ENCODE data around the gene TSN. TPM values are rescaled to one million over a fixed set of nuclear protein-coding genes. Genes with fewer than 3 reads are reported as not detected.
"Not testable (repeated sequence)": the region's sequence is repeated elsewhere in the genome, so short reads cannot be mapped to it uniquely, and the experiment has no call there.

Gene TSN
- total and polyA plus RNA-seq, 2 donors (not counting 1 experiment from before 2014, with no cell fraction given), result 40.0 to 50.4 TPM

DNA sequence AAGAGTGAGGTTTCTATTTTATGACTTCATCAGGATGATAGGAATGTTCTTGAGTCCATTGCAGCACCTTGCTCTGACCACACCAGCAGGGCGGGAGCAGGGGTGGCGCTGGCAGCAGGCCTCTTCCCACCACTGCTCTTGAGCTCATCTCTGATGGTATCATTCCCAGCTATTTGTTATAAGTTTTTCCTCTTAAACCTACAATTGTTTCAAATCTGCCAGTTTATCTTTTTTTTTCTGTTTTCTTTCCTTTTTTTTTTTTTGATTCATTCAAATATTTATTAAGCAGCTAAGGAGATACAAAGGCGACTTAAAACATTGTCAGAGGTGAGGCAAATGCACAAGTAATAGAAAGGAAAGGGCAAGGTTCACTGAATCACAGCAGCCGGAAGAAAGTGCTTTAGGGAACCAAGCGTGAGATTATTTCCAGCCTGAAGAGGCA is 47.5 kb upstream of the TSN start:
- TF ChIP-seq EZH2 (IDR thresholded peaks at IDR 0.05; ENCODE audit: low read length, missing control alignments) (no peak), CTCF (conservative IDR thresholded peaks at IDR 0.05 in 1 of 2, IDR thresholded peaks at IDR 0.05 in 1 of 2; ENCODE audit: low read depth in 1 of 2, low read length in 2 of 2) (no peak)
- peak in 1 of 2 donors; percentile 55 for DNase-seq (ENCODE audit: low read depth in 2 of 2)

DNA sequence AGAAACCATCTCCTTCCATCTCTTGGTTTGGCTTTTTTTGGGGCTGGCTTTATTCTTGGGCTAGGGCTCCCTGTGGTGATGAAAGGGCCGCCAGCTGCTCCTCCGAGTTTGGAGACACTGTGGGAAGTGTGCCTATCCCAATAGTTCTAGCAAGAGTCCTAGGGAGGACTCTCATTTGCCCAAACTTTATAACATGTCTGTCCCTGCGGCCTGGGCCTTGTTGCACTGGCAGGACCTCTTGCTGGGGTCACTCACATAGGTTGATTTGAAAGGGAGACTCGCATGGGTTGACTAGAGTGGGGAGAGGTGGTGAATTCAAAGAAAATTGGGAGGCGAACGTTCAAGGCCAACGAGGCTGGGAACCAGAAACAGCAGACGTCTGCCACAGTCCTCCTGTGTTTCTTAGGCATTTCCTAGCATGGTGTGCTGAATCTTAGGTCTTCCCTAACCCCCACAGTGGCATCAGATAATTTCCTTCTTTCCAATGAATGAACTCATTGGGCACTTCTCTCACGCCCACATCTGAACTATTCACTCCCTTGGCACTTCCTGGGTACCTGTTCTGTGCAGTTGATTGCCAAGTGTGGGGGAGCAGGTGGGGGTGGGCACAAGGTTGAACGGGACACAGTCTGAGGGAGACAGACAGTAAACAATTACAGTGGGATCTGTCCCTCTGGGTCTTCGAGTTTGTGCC is 45.5 kb upstream of the TSN start:
- TF ChIP-seq EZH2 (IDR thresholded peaks at IDR 0.05; ENCODE audit: low read length, missing control alignments) (no peak), CTCF (conservative IDR thresholded peaks at IDR 0.05 in 1 of 2, IDR thresholded peaks at IDR 0.05 in 1 of 2; ENCODE audit: low read depth in 1 of 2, low read length in 2 of 2) (no peak)
- Histone ChIP-seq H3K27ac (ENCODE audit: insufficient read depth, low read length) (no peak overlapping the region), H3K4me1 (ENCODE audit: control insufficient read depth, extremely low read depth, insufficient read depth, low read length) (peaks cover 5% of the 10 kb centered on the region), H3K9me3 (ENCODE audit: control insufficient read depth, insufficient read depth, low read depth, low read length) (no peaks in the 10 kb centered on the region), H3K9ac (ENCODE audit: insufficient read depth, low read length) (no peak overlapping the region), H3K4me3 (replicated peaks in 1 of 4; ENCODE audit: control extremely low read depth in 1 of 4, insufficient read depth in 1 of 4, low read depth in 3 of 4, low read length in 4 of 4) (no peak overlapping the region), H2AFZ (ENCODE audit: low read length) (no peak overlapping the region), H3K4me2 (ENCODE audit: extremely low read depth, insufficient read depth, low read length) (no peak overlapping the region), H3K27me3 (ENCODE audit: control insufficient read depth, insufficient read depth, low read length) (no peaks in the 10 kb centered on the region), H3K36me3 (ENCODE audit: control insufficient read depth, insufficient read depth, low read length) (no peaks in the 10 kb centered on the region), H4K20me1 (ENCODE audit: control insufficient read depth, extremely low read depth, insufficient read depth, low read length) (no peaks in the 10 kb centered on the region), H3K79me2 (ENCODE audit: control insufficient read depth, insufficient read depth, low read length) (no peaks in the 10 kb centered on the region)
- no peak for DNase-seq (ENCODE audit: low read depth in 2 of 2)

More for the DNA sequence above, 47.5 kb upstream of the TSN start:
- no peaks in the 10 kb centered on the region for H3K36me3 ChIP-seq (ENCODE audit: control insufficient read depth, insufficient read depth, low read length)
- H3K4me1 ChIP-seq (ENCODE audit: control insufficient read depth, extremely low read depth, insufficient read depth, low read length), result peaks cover 5% of the 10 kb centered on the region
- H3K4me2 ChIP-seq (ENCODE audit: extremely low read depth, insufficient read depth, low read length), result no peak overlapping the region
- no peak overlapping the region for H3K9ac ChIP-seq (ENCODE audit: insufficient read depth, low read length)
- no peaks in the 10 kb centered on the region for H3K27me3 ChIP-seq (ENCODE audit: control insufficient read depth, insufficient read depth, low read length)
- H3K27ac ChIP-seq (ENCODE audit: insufficient read depth, low read length), result no peak overlapping the region
- H2AFZ ChIP-seq (ENCODE audit: low read length), result no peak overlapping the region
- H3K4me3 ChIP-seq (replicated peaks in 1 of 4; ENCODE audit: control extremely low read depth in 1 of 4, insufficient read depth in 1 of 4, low read depth in 3 of 4, low read length in 4 of 4), result no peak overlapping the region
- no peaks in the 10 kb centered on the region for H4K20me1 ChIP-seq (ENCODE audit: control insufficient read depth, extremely low read depth, insufficient read depth, low read length)
- H3K79me2 ChIP-seq (ENCODE audit: control insufficient read depth, insufficient read depth, low read length), result no peaks in the 10 kb centered on the region
- H3K9me3 ChIP-seq (ENCODE audit: control insufficient read depth, insufficient read depth, low read depth, low read length), result no peaks in the 10 kb centered on the region

GRCh38 chr2:121710470-121711170 is 44.8 kb upstream of the TSN start:
- Histone ChIP-seq H3K36me3 (ENCODE audit: control insufficient read depth, insufficient read depth, low read length) (no peaks in the 10 kb centered on the region), H3K9me3 (ENCODE audit: control insufficient read depth, insufficient read depth, low read depth, low read length) (no peaks in the 10 kb centered on the region), H4K20me1 (ENCODE audit: control insufficient read depth, extremely low read depth, insufficient read depth, low read length) (no peaks in the 10 kb centered on the region), H3K27me3 (ENCODE audit: control insufficient read depth, insufficient read depth, low read length) (no peaks in the 10 kb centered on the region), H3K4me1 (ENCODE audit: control insufficient read depth, extremely low read depth, insufficient read depth, low read length) (peaks cover 5% of the 10 kb centered on the region), H3K4me2 (ENCODE audit: extremely low read depth, insufficient read depth, low read length) (no peak overlapping the region), H3K9ac (ENCODE audit: insufficient read depth, low read length) (no peak overlapping the region), H3K27ac (ENCODE audit: insufficient read depth, low read length) (no peak overlapping the region), H3K4me3 (replicated peaks in 1 of 4; ENCODE audit: control extremely low read depth in 1 of 4, insufficient read depth in 1 of 4, low read depth in 3 of 4, low read length in 4 of 4) (no peak overlapping the region), H3K79me2 (ENCODE audit: control insufficient read depth, insufficient read depth, low read length) (no peaks in the 10 kb centered on the region), H2AFZ (ENCODE audit: low read length) (peak overlapping the region; percentile 33)
- DNase-seq (ENCODE audit: low read depth in 2 of 2), result peak in 1 of 2 donors; percentile 51
- TF ChIP-seq CTCF (conservative IDR thresholded peaks at IDR 0.05 in 1 of 2, IDR thresholded peaks at IDR 0.05 in 1 of 2; ENCODE audit: low read depth in 1 of 2, low read length in 2 of 2), result no peak
- TF ChIP-seq EZH2 (IDR thresholded peaks at IDR 0.05; ENCODE audit: low read length, missing control alignments), result no peak

GRCh38 chr2:121711481-121711880 is 44.0 kb upstream of the TSN start:
- not testable (repeated sequence) for H3K9ac ChIP-seq (ENCODE audit: insufficient read depth, low read length); H3K9me3 ChIP-seq (ENCODE audit: control insufficient read depth, insufficient read depth, low read depth, low read length); H3K79me2 ChIP-seq (ENCODE audit: control insufficient read depth, insufficient read depth, low read length); H3K4me3 ChIP-seq (replicated peaks in 1 of 4; ENCODE audit: control extremely low read depth in 1 of 4, insufficient read depth in 1 of 4, low read depth in 3 of 4, low read length in 4 of 4); H3K4me1 ChIP-seq (ENCODE audit: control insufficient read depth, extremely low read depth, insufficient read depth, low read length); H3K27me3 ChIP-seq (ENCODE audit: control insufficient read depth, insufficient read depth, low read length); H2AFZ ChIP-seq (ENCODE audit: low read length); H3K27ac ChIP-seq (ENCODE audit: insufficient read depth, low read length); H3K4me2 ChIP-seq (ENCODE audit: extremely low read depth, insufficient read depth, low read length); H3K36me3 ChIP-seq (ENCODE audit: control insufficient read depth, insufficient read depth, low read length); H4K20me1 ChIP-seq (ENCODE audit: control insufficient read depth, extremely low read depth, insufficient read depth, low read length)
- DNase-seq (ENCODE audit: low read depth in 2 of 2), result peak in 1 of 2 donors; percentile 30
